COR-L47 (cell line): ENCODE measurements around the gene RGL3.
"Not testable (repeated sequence)": the region's sequence is repeated elsewhere in the genome, so short reads cannot be mapped to it uniquely, and the experiment has no call there.

Experiments
- DNase-seq: peaks from one replicate; lab custom pipeline; 2025; lab: John Stamatoyannopoulos, UW

Gene RGL3

GRCh38 chr19:11448923-11449554 is 29.9 kb upstream of the RGL3 start:
- no peak for DNase-seq

GRCh38 chr19:11448410-11448809 is 29.3 kb upstream of the RGL3 start:
- no peak for DNase-seq

DNA sequence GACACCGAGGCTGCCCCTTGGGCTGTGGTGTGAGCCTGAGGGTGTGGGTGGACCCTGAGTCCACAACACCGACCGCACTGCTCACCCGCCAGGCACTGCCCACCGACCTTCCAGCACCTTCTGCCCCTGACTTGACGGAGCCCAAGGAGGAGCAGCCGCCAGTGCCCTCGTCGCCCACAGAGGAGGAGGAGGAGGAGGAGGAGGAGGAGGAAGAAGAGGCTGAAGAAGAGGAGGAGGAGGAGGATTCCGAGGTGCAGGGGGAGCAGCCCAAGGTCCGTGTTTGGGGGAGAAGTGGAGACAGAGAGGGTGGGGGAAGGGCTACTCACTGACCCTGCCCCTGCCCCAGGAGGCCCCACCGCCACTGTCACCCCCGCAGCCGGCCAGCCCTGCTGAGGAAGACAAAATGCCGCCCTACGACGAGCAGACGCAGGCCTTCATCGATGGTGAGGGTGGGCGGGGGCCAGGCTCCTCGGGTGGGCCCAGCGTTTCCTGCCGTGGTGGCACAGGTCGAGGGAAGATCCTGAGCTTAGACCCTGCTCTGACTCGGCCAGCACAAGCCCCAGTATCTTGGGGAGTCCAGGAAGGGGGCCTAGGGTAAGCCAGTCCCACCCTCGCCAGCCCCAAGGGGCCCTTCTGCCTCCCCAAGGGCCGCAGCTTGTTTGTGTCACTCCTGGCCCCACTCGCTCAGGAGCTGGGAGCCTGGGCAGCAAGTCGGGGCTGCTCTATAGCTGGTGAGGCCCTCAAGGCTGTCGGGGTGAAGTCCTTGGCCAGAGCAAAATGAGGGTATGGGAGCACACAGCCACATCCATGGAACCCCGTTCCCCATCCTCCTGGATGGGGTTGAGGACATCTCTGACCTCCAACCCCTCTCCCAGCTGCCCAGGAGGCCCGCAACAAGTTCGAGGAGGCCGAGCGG is 28.5 kb upstream of the RGL3 start:
- no peak for DNase-seq

DNA sequence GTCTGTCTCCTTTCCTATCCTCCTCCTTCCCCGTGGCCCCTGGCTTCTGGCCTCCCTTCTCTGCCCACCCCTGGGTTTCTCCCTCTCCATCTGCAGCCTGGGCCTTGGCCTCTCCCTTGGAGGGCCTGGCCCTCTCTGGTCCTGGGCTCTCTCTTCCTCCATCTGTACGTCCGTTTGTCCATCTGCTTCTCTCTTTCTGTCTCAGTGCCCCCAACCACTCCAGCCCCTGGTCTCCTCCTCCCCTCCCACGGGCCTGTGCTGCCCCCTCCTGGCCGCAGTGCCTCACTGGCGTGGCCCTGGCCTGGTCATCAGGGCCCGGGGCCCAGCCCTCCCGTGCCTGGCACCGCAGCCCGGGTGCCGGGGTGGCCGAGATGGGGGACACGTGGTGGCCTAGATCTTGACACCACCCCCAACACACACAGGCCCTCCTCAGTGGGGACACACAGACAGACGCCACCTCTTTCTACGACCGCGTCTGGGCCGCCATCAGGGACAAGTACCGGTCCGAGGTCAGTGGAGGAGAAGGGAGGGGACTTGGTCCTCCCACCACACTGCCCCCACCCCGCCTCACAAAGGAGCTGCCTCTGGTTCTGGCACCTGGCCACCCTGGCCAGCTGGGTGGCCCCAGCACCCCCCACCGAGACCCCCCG is 27.7 kb upstream of the RGL3 start:
- peak; percentile 22 for DNase-seq

GRCh38 chr19:11446271-11446651 is 27.1 kb upstream of the RGL3 start:
- DNase-seq, result no peak

GRCh38 chr19:11445141-11445540 is 26.0 kb upstream of the RGL3 start:
- DNase-seq, result no peak

GRCh38 chr19:11444059-11444458 is 24.9 kb upstream of the RGL3 start:
- no peak for DNase-seq

GRCh38 chr19:11437955-11438354 is 18.8 kb upstream of the RGL3 start:
- DNase-seq, result no peak

- DNase-seq, result no peak
These were observed 16.8 kb upstream of the RGL3 start for GRCh38 chr19:11435833-11436313.

GRCh38 chr19:11435057-11435832 is 16.1 kb upstream of the RGL3 start, which contains the start of the genes ODAD3 and PRKCSH:
Gene ODAD3, minus strand, starts transcription at chr19:11435121. Its CDS starts 105 bp downstream, at chr19:11435016.
Gene PRKCSH, plus strand, starts transcription at chr19:11435635. Its CDS starts 483 bp downstream, at chr19:11436118.
- DNase-seq, result peak; percentile 100

DNA sequence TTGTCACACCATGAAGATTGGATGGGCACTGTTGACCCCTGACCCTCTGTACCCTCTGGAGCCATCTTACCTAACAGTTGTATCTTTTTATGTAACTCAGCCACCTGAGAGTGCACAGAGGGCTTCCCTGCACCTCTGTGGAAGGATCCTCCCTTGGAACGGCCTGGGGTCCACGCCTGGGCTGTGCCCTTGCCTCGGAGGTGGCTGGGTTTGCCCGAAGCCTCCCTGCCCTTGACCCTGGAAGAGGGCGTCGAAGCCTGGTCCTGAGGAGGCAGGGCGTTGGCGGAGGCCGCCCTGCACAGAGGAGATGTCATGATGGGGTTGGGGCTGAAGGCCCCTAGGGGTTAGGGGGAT is 15.6 kb upstream of the RGL3 start:
- no peak for DNase-seq

GRCh38 chr19:11433526-11433925 is 14.4 kb upstream of the RGL3 start:
- not testable (repeated sequence) for DNase-seq

DNA sequence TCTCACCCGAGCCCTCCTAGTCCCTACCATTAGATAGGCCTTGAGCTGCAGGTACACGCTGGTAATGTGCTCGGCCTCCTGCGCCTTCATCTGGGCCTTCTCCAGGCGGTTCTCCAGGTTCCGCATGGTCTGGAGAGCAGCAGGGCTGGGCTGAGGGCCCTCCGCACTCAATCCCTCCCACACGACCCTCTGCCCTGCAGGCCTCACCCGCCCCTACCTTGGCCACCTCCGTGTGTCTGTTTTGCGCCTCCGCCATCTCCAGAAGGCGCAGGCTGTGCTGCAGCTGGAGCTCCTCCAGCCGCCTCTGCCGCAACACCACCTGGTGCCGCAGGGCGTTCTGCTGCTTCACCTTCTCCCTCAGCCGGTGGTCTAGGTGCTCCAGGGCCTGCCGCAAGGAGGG is 7.5 kb upstream of the RGL3 start:
- no peak for DNase-seq

DNA sequence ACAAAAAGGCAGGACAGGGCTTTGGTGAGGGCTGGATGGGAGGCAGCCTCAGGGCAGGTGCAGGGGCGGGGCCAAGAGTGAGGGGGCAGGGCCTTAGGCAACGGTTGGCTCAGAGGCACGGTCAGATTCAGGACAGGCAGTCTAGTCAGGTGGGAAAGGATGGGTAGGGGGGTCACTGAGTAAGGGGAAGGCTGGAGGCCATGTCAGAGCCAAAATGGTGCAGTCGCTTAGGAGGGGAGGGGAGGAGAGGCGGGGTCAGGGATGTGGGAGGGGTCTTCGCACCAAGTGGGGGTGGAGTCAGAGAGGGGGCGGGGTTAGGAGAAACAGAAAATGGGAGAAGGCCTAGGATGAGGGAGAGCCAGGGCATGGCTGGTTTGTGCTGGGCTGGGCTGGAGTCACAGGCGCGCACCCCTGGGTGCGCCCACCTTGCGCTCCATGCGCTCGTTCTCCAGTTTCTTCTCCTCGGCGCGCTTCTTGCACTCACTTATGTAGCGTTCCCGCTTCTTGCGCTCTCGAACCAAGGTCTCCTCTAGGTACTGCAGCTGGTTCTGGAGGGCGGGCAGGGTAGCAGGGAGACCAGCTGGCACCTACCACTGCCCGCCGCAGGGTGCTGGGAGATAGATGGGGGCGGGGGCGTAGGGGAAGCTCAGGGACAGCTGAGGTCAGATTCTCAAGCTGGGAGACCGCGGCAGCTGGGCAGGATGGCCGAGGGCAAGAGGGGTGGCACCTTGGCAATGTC is 6.8 kb upstream of the RGL3 start:
- no peak for DNase-seq

DNA sequence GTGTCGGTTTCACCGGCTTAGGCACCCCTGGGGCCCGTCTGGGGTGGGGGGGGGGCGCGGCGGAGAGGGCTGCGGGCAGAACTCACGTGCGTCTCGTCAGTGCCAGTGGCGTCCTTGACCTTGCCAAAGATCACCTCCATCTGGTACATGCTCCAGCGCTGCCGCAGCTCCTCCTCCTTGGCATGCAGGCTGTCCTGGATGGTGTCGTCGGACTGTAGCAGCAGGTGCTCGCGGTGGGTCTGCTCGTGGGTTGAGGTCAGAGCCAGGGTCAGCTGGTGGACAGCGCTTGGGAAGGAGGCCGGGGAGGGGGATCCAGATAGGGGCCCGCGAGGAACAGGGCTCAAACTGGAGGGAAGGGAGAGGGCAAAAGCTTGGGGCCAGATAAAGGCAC is 4.7 kb upstream of the RGL3 start:
- DNase-seq, result no peak

GRCh38 chr19:11423164-11423790 is 4.2 kb upstream of the RGL3 start:
- no peak for DNase-seq

DNA sequence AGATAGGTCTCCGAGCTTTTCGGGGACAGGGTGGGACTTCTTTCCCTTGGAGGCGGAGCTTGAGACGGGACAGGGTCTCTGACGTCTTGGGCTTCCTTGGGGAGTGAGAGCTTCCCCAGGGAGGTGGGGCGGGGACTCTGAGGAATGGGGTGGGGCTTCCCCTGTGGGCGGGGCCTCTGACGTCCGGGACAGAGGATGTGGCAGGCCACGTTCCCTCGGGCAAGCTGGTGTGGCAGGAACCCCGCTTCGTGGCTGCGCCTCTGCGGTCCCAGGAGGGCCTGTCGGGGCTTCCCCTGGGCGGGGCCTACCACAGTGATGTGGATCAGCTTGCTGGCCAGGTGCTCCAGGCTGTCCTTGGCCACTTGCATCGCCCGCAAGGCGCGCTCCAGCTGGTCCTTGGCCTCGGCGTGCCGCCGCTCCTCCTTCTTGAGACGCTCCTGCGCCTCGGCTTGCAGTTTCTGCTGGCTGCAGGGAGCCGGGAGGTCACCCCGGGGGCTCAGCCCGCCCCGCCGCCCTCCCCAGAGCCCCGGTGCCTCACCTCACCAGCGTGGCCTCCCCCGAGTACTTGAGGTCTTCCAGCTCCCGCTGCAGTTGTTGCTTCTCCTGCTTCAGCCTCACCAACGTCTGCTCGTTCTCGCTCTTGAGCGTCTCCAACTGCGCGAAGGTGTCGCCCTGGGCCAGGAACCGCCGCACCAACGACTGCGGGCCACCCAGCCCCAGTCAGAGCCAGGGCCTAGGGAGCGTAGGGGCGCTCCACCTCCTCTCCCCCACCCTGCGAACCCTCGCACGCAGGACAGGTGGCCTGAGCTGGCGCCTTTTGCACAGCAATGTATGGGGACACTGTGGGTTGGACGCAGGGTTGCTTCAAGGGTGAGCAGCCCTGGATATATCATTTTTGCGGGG is 3.3 kb upstream of the RGL3 start:
- DNase-seq, result no peak

DNA sequence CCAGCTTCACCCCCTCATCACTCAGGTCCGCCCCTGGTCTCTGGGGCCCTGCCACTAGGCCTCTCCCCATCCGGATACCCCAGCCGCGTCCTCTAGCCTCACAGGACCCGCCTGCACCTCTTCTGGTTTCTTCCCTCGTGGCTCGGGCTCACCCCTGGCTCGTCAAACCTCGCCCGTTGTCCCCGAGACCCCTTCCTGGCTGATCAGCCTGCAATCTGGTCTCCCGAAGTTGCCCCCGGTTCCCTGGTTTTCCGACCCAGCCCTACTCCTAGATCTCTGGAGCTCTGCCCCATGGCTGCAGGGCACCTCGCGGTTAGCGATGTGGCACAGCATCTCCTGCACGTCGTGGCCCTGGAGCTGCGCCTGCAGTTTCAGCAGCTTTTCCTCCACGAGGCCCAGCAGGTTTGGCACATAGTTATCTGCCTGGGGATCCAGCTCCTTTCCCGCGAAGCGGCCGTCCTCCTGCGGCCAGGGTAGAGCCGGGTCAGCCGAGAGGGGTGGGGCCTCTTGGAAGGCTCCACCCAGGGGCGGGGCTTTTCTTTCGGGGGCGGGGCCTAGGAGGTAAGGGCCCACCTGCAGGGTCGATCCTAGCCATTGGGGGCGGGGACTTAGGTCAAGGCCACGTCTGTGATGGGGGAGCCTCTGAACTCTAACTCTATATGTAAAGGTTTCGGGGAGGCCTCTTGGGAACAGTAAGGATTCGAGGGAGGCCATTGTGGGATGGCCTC is 2.4 kb upstream of the RGL3 start:
- no peak for DNase-seq
